Kidney tubule cell (primary cell): Measurements from ENCODE around the gene CCDC85C.
A peak's percentile ranks its signal among the peaks of the same experiment; 100 is the strongest.

Experiments
- DNase-seq: peaks from one replicate; pipeline ENCODE4 v3.0.0-alpha.2; 2018; ENCODE audit warnings: low spot score

CCDC85C gene

GRCh38 chr14:99605299-99605961 lies 1.4 kb upstream of the CCDC85C start:
- peak; percentile 70 for DNase-seq

- DNase-seq = peak; percentile 39
These were observed 825 bp upstream of the CCDC85C start for GRCh38 chr14:99604766-99605298.

DNA sequence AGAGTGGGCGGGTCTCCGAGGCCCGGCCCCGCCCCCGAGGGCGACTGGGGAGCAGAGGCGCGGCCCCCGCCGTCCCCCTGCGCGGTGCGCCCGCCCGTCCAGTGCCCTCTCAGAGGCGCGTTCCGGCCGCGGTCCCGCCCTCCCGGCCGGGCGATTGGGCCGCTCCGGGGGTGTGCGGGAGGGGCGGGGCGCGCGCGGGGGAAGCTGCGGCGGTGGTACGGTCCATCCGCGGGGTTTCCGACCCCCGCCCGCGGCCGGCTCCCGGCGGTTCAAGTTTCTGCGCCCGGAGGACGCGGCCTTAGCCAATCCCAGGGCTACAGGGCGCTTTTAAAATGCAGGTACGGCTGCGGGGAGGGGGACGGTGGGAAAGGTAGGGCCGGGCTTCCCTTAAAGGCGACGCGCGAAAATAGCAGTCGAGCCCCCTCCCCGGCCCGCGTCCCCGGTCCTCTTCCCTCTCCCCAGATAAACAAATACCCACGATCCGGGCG lies 315 bp upstream of the CCDC85C start:
- peak; percentile 96 for DNase-seq

DNA sequence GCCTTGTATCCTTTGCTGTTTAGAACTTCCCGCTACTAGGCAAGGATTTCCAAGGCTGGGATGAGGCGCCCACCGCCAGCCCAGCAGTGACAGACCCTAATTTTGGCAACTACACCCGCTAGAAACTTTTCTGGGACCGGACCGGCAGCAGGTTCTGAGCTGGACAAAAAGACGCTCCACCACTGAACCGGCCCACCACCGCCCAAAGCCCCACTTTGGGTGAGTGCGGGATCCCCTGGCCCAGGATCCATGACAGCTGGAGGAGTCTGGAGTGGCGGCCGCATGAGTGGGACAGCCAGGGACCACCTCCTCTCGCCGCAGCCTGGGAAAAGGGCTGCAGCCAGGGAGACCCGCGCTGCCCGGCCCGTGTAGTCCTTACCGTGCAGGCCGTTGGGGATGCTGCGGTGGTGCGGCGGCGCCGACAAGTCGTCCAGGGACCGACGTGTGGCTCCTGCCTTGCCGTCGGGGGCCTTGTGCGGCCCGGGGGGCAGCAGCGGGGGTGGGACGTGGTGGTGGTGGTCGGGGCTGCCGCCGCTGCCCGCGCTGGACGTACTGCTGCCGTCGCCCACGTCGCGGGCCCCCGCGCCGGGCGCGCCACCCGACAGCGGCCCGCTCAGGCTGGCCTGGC lies 1.1 kb downstream of the CCDC85C start:
- DNase-seq = no peak

- peak; percentile 47 for DNase-seq
These were observed 1.8 kb downstream of the CCDC85C start for GRCh38 chr14:99602054-99602787.

- peak; percentile 35 for DNase-seq
These were observed 2.6 kb downstream of the CCDC85C start for GRCh38 chr14:99601361-99601831.

DNA sequence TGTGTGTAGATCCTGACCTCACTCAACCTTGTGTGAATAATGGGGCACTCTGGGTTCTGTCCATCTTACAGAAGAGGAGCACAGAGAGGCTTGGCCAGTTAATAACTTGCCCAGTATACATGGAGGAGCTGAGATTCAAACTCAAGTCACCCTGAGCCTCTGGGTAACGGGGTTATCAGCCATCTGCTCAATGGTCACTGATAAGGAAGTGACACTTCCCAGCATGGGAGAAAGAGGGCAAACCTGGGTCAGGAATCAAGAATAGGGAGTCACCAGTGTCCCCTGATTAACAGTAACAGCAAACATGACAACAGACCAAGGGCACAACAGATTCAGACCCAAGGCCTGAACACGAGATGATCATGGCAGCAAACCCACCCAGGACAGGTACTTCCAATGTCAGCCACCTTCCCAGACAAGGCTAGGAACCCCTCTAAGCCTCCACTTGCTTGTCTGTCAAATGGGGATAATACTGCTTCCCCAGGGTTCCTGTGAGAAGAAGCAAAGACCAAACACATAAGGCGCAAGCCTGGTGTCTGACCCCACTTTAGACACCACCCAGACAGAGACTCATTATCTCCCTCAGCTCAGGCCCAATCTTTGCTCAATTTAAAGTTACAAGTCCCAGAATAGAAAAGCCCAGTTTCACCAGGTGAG lies 3.6 kb downstream of the CCDC85C start:
- no peak for DNase-seq

GRCh38 chr14:99599393-99599792 lies 4.6 kb downstream of the CCDC85C start:
- no peak for DNase-seq

GRCh38 chr14:99598774-99599173 lies 5.2 kb downstream of the CCDC85C start:
- DNase-seq = no peak

DNA sequence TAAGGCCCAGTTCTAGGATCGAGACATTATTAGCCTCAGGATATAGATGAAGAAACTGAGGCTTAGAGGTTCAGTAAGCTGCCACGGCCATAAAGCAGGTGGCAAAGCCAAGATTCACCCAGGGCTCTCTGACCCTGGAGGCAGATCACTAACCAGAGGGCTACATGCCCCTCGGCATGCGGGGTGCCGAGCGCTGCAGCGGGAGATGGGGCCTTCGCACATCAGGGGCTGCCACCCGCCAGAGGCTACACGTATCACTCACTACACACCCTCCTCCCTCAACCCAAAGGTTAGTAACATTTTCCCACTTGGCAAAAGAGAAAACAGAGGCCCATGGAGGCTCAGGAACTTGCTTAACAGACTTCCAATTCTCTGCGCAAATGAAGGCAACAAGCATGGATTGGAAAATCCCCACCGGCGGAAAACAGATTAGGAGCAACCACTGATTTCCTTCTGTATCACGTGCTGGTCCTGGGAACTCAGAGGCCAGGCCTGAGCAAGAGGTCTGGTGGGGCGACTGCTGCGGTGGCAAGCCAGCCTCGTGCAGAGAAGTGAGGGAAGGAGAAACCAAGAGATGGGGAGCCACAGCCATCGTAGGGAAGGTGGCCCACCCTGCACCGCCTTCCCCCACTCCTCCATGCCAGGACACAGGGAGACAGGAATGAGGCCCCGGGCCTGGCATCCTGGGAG lies 6.0 kb downstream of the CCDC85C start:
- DNase-seq = no peak

DNA sequence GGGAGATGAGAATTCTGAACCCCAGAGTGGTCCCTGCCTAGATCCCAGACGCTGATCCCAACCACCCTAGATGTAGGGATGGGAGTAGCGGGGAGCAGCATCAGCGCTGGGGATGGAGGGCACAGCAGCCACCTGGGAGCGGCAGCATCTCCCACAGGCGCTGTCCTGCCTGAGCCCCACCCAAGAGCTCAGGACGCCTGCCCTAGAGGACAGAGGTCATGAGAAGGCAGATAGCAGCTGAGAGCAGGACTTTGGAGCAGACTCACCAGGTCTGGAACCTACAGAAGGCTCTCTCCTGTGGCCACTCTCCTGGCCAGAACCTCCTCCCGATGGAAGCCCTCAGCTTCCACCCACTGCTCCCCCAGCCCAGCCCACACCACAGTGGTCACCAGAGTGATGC lies 7.2 kb downstream of the CCDC85C start:
- DNase-seq = no peak

- DNase-seq = peak; percentile 23
These were observed 7.9 kb downstream of the CCDC85C start for GRCh38 chr14:99596071-99596627.

GRCh38 chr14:99595524-99595923 lies 8.5 kb downstream of the CCDC85C start:
- no peak for DNase-seq

- peak; percentile 20 for DNase-seq
These were observed 9.0 kb downstream of the CCDC85C start for GRCh38 chr14:99595034-99595433.

DNA sequence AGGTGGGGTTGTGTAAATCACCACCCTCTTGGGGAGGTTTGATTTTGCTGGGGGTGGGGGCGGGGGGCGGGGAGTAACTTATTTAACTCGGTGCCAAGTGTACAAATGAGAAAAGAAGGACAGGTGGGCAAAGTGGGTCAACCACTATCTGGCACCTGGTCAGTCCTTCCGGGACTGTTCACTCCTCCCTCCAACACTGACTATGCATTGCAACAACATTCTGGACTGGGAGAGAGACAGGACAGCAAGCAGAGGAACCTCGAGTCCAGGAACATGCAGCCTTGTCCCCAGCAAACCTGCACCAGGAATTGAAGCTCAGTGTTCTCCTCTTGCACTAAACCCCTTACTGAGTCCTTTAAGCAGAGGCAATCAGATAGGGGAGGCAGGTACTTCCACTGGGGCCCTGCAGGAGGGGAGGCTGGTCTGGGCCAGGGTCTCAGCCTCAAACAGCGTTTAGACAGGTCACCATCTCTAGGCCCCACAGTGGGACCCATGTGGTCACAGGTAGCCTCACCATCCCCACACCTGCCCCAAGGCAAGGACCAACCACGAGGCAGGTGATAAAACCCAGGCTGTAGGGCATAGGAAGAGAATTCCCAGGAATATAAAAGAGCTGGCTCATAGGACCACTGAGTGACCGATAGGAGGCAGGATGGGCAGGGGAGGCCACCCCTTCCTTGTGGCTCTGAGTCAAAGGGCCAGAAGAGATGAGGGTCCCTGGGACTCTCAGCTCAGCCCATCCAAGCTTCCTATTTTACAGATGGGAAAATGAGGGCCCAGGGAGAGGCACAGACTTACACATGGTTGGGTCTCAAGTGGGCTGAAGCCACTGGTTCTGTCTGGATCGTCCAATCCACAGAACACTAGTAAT lies 9.8 kb downstream of the CCDC85C start:
- no peak for DNase-seq

DNA sequence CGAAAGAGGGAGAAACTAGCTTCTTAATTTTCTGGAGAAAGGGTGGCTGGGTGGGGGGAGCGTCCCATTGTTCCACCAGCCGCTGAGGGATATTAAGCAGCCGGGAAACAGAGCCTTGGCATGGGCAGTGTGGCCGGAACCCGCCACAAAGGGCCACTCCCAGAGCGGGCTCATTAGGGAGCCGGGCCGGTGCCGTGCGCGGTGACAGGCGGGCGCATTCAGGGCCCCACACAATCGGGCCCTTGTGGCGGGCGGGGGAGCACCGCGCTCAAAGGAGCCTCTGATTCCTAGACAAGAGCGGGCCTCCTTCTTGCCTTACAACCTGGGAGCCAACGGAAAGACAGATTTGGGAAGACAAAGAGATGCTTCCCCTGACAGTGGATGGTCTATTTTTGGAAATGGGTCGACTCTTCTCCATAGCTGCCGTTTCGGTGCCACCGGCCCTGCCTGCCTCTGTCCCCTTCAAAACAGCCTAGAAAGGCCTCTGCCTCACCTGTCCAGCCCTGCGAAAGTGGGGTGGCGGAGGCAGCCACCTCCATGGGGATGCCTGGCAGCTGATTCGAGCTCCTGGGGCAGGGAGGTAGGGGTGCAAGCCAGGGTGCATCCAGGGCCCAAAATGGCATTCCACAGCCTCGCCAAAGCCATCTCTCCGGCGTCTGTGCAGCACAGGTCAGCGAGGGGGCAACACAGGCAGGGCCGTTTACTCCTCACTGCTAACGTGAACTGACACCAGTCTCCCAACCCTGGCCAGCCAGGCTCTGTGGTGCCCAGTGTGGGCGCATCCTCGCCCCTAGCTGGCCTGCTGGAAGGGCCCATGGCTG lies 10.9 kb downstream of the CCDC85C start:
- DNase-seq = no peak

DNA sequence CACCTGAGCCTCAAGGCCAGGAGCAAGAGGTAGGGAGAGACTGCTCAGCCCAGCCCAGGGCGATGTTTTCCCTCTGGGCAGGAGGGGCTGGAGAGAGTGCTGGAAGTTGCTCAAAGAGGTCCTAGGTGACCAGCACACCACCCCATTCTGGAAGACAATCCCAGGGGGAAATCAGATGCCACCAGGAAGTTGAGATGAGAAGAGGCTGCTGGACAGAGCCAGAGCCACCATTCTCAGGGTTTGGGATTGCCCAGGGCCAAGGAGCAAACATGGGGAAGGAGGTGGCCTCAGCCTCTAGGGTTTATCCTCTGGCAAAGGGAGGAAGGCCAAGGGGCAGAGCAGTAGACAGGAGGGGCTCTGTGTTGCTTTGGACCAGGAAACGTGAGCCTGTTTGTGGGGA lies 11.6 kb downstream of the CCDC85C start:
- no peak for DNase-seq

DNA sequence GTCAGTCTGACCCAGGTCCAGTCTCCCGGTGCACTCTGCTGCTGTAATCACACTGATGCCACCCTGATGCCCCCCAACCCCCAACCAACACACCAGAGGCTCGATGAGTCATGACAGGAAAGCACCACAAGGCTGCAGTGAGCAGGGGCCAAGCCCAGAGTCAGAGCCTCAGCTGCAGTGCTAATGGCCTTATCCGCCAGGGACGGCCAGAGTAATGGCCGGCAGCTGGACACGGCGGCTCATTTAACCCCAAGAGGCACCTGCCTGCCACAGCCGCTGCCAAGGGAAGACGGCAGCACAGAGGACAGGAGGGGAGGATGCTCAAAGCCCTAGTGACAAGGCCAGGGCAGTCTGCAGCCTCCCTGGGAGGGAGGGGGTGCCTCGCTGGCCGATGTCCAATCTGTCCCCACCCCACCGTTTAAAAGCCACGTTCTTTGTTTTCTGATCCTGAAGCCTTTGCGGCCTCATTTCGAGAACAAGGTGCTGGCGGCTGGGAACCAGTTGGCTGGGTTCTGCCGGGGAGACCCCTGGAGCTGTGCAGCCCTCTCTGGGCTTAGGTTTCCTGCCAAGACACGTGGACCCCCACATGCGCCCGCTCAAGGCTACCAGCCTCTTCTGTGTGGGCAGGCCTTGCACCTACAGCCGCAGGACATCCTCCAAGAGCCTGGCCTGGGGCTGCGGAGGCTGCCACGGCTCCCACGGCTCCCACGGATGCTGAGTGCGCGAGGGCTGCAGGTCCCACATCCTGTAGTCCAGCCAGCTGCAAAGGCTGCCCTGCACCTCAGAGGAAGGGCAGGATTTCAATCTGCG lies 13.1 kb downstream of the CCDC85C start:
- DNase-seq = peak; percentile 75
